Gastrocnemius medialis (tissue), 4 donors: ENCODE measurements around the gene UTS2B. TPM values are rescaled to one million over a fixed set of nuclear protein-coding genes. Genes with fewer than 3 reads are reported as not detected.

Experiments
- ATAC-seq, 2 donors: fragments of 150-250 bp; one replicate each; pipeline ENCODE4 v1.9.1; 2016
- DNase-seq, 2 donors: peaks; one replicate each; pipeline ENCODE4 v3.0.0-alpha.2; 2019
- H3K27ac ChIP-seq, 4 donors: fragments of 200-600 bp; sonication (generic); 1 replicate in 1 of 4; 2 replicates in 3 of 4; pipeline ENCODE4 v1.5.1; 2016 to 2018; ENCODE audit warnings: mild to moderate bottlenecking in 2 of 4, moderate library complexity in 1 of 4
- H3K27me3 ChIP-seq, 3 donors: fragments of 200-600 bp; sonication (generic) in 2 of 3; 1 replicate in 1 of 3; 2 replicates in 2 of 3; pipeline versions ENCODE4 v1.5.1 to v1.6.0; 2016 to 2019; ENCODE audit warnings: mild to moderate bottlenecking in 1 of 3, moderate library complexity in 1 of 3
- H3K36me3 ChIP-seq, 2 donors: fragments of 200-600 bp; sonication (generic) in 1 of 2; one replicate each; pipeline ENCODE4 v1.5.1; 2017 to 2018
- H3K4me1 ChIP-seq, 2 donors: fragments of 200-600 bp; sonication (generic) in 1 of 2; one replicate each; pipeline ENCODE4 v1.5.1; 2016 to 2017; ENCODE audit warnings: mild to moderate bottlenecking in 2 of 2
- H3K4me3 ChIP-seq, 4 donors: fragments of 200-600 bp; sonication (generic) in 3 of 4; 1 replicate in 1 of 4; 2 replicates in 3 of 4; pipeline ENCODE4 v1.5.1; 2016 to 2019; ENCODE audit warnings: mild to moderate bottlenecking in 2 of 4
- H3K9me3 ChIP-seq, 3 donors: fragments of 200-600 bp; sonication (generic) in 2 of 3; 1 replicate in 1 of 3; 2 replicates in 2 of 3; pipeline ENCODE4 v1.5.1; 2016 to 2019
- CTCF ChIP-seq, 5 experiments: fragments of 450-650 bp in 3 of 5; fragments of 200-600 bp in 2 of 5; sonication (generic) in 2 of 5; IDR thresholded peaks in 4 of 5; conservative IDR thresholded peaks in 1 of 5; 1 replicate in 4 of 5; 2 replicates in 1 of 5; pipeline ENCODE4 v1.5.1; 2016 to 2019; ENCODE audit warnings: antibody characterized with exemption in 5 of 5, mild to moderate bottlenecking in 3 of 5, moderate library complexity in 3 of 5
- POLR2A ChIP-seq, 2 donors: fragments of 450-650 bp; IDR thresholded peaks; one replicate each; pipeline ENCODE4 v1.6.1; 2017; ENCODE audit warnings: antibody characterized with exemption in 2 of 2, mild to moderate bottlenecking in 2 of 2, moderate library complexity in 2 of 2
- in situ Hi-C, 4 donors: fragments of 200-750 bp; cut with MboI; loops; one replicate each; pipeline versions ENCODE4 v1.15.0 to v1.8.0; 2017; ENCODE audit warnings: low sequenced_read_pairs in 4 of 4
- intact Hi-C: fragments of 100-400 bp; cut with DNase I; formaldehyde crosslinking; loops from one replicate; pipeline ENCODE4 v1.15.1; 2023; ENCODE audit warnings: low total_unique reads
- total RNA-seq, 4 donors: library from RNA; depleted of rRNA; stranded (reverse); fragments of >200 nt; gene quantifications; one replicate each; pipeline versions ENCODE4 v1.1.0 to v1.2.3, GENCODE V29; 2016

UTS2B gene
- total RNA-seq, 4 donors from 2014 or later: not detected

GRCh38 chr3:191237047-191237882 lies 93.1 kb downstream of the UTS2B start:
- ATAC-seq (no peak), DNase-seq (no peak)
- no peak for TF ChIP-seq POLR2A (IDR thresholded peaks at IDR 0.05)
- TF ChIP-seq CTCF (IDR thresholded peaks at IDR 0.05 in 4 of 5, conservative IDR thresholded peaks at IDR 0.05 in 1 of 5): no peak
- Histone ChIP-seq H3K27me3 (no peaks in the 10 kb centered on the region), H3K36me3 (no peaks in the 10 kb centered on the region), H3K27ac (no peak overlapping the region), H3K9me3 (no peaks in the 10 kb centered on the region), H3K4me1 (no peaks in the 10 kb centered on the region), H3K4me3 (no peak overlapping the region)
- in situ Hi-C loops (loop anchor here in 1 of 4 donors (25.0 kb wide), 1 partner anchor 150 kb away; no protein-coding TSS in a partner anchor), intact Hi-C loops (no loop called here)

GRCh38 chr3:191236646-191237045 lies 93.7 kb downstream of the UTS2B start:
- Histone ChIP-seq H3K27ac (no peak overlapping the region), H3K36me3 (no peaks in the 10 kb centered on the region), H3K4me3 (no peak overlapping the region), H3K9me3 (no peaks in the 10 kb centered on the region), H3K27me3 (no peaks in the 10 kb centered on the region), H3K4me1 (no peaks in the 10 kb centered on the region)
- TF ChIP-seq CTCF (IDR thresholded peaks at IDR 0.05 in 4 of 5, conservative IDR thresholded peaks at IDR 0.05 in 1 of 5) (no peak), POLR2A (IDR thresholded peaks at IDR 0.05) (no peak)
- in situ Hi-C loops: loop anchor here in 1 of 4 donors (25.0 kb wide), 1 partner anchor 151 kb away; no protein-coding TSS in a partner anchor
- intact Hi-C loops: no loop called here
- DNase-seq: no peak
- no peak for ATAC-seq

- in situ Hi-C loops (loop anchor here in 1 of 4 donors (25.0 kb wide), 1 partner anchor 152 kb away; no protein-coding TSS in a partner anchor), intact Hi-C loops (no loop called here)
- Histone ChIP-seq H3K36me3 (no peaks in the 10 kb centered on the region), H3K27ac (no peak overlapping the region), H3K4me1 (no peaks in the 10 kb centered on the region), H3K9me3 (no peaks in the 10 kb centered on the region), H3K27me3 (no peaks in the 10 kb centered on the region), H3K4me3 (no peak overlapping the region)
- TF ChIP-seq POLR2A (IDR thresholded peaks at IDR 0.05) (no peak), CTCF (IDR thresholded peaks at IDR 0.05 in 4 of 5, conservative IDR thresholded peaks at IDR 0.05 in 1 of 5) (no peak)
- DNase-seq (no peak), ATAC-seq (no peak)
These were observed 94.7 kb downstream of the UTS2B start for GRCh38 chr3:191235331-191236314.

GRCh38 chr3:191234216-191234615 lies 96.1 kb downstream of the UTS2B start:
- no peaks in the 10 kb centered on the region for H3K27me3 ChIP-seq
- in situ Hi-C loops (loop anchor here in 1 of 4 donors (25.0 kb wide), 1 partner anchor 153 kb away; no protein-coding TSS in a partner anchor), intact Hi-C loops (no loop called here)
- H3K9me3 ChIP-seq: no peaks in the 10 kb centered on the region
- ATAC-seq (no peak), DNase-seq (no peak)
- no peak overlapping the region for H3K27ac ChIP-seq
- no peaks in the 10 kb centered on the region for H3K36me3 ChIP-seq
- no peaks in the 10 kb centered on the region for H3K4me1 ChIP-seq
- TF ChIP-seq POLR2A (IDR thresholded peaks at IDR 0.05) (no peak), CTCF (IDR thresholded peaks at IDR 0.05 in 4 of 5, conservative IDR thresholded peaks at IDR 0.05 in 1 of 5) (no peak)
- no peak overlapping the region for H3K4me3 ChIP-seq
